Dermis microvascular lymphatic vessel endothelial cell (primary cell): ENCODE results near the gene TBX4. TPM values are rescaled to one million over a fixed set of nuclear protein-coding genes. Genes with fewer than 3 reads are reported as not detected.

Experiments used
- DNase-seq, 2 donors: peaks; one replicate each; pipeline versions ENCODE4 v3.0.0 to v3.0.0-alpha.2; 2010; ENCODE audit warnings: low read depth in 2 of 2
- total RNA-seq: library from RNA; depleted of rRNA; stranded (reverse); fragments of >200 nt; gene quantifications from 2 replicates; pipeline ENCODE4 v1.2.1, GENCODE V29; 2014

TBX4 gene
- total RNA-seq, 1 donor from 2014 or later: not detected

DNA sequence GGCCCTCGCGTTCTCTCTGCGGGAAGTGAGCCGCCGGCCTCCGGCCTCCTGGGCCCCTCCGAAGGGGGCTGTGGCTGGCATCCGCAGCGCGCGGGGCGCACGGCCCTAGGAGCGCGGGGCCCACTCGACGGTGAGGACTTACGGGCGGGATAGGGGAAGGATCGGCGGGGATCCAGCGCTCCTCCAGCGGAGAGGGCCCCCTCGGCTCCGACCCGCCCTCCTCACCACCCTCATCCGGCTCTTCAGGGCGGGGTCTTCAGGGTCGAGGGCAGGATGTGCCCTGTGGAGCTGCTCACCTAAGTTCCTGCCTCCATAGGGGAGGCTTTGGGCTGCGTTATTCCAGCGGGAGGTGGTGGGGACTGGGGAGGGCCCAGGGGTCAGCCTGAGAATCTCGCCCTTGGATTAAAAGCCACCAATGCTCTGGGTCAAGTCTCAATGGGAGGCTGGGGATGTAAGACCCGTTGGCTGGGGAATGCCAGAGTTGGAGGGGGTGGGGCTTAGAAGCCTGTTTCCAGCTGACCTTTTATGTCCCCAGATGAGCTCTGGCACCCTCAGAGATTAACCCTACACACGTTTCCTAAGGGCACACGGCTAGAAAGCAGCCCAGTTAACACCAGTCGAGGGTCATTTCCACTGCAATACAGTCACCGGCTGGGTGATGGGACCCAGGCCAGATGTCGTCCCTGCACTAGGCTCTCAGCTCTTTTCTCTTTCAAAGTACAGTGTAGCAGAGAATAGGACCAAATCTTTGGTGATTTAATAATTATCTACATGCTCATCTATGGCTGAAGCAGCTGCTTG, 39.2 kb upstream of the TBX4 start:
- DNase-seq: no peak

DNA sequence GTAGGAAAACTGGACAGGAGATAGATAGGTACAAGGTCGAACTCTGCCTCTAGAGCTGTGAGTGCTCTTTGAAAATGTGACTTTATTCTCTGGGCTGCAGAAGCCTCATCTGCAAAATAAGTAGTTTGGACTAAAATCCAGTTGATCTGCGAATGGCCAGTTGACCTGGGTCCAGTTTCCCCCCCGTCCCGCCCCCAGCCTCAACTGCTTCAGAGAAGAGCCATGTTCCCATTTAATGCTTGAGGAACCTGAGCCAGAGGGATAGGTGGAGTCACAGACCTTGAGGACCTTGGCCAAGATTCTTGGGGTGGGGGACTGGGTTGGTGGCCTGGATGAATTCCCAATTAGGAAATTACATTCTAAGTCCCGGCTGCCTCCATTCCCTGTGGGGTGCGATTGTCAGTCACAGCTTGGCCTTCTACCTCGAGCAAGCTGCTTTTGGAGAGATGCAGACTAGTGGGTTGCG, 38.5 kb upstream of the TBX4 start:
- no peak for DNase-seq

DNA sequence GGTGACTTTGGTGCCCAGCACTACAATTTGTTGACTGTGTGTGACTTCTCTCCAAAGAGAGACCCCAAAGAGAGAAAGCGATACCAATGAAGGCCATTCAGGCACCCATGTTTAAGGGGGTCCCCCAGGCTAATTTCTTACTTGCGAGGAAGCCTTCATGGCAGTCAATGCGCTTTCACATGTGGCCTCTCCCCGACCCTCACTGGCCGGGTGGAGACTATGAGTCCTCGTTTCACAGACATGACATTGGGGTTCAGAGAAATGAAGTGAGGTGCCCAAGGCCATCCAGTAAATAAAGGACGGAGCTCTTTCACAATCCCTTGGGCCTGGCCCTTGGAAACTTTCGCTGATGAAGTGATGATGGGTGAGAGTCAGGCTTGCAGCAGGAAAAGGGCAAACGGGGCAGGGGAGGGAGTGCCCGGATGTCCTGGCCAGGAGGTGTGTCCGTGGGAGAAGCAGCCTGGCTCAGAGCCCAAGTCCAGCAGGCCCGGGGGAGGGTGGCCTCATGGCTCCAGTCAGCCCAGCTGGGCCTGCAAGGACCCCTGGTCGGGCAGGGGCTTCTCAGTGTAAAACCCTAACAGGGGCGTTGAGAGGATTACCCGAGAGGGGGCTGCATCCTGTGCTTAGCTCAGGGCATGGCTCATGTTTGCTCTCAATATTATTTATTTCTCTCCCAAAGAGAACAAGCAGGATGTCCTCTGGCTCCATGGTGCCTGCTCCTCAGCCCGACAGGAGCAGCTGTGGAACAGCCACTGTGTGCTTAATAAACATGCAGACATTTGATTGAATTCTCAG, 37.9 kb upstream of the TBX4 start:
- DNase-seq: peak in 1 of 2 donors; percentile 14

- no peak for DNase-seq
Observed at GRCh38 chr17:61414936-61415251, 37.3 kb upstream of the TBX4 start.

- no peak for DNase-seq
Observed at GRCh38 chr17:61415374-61416210, 36.6 kb upstream of the TBX4 start.

GRCh38 chr17:61416211-61416539, 36.0 kb upstream of the TBX4 start:
- no peak for DNase-seq

DNA sequence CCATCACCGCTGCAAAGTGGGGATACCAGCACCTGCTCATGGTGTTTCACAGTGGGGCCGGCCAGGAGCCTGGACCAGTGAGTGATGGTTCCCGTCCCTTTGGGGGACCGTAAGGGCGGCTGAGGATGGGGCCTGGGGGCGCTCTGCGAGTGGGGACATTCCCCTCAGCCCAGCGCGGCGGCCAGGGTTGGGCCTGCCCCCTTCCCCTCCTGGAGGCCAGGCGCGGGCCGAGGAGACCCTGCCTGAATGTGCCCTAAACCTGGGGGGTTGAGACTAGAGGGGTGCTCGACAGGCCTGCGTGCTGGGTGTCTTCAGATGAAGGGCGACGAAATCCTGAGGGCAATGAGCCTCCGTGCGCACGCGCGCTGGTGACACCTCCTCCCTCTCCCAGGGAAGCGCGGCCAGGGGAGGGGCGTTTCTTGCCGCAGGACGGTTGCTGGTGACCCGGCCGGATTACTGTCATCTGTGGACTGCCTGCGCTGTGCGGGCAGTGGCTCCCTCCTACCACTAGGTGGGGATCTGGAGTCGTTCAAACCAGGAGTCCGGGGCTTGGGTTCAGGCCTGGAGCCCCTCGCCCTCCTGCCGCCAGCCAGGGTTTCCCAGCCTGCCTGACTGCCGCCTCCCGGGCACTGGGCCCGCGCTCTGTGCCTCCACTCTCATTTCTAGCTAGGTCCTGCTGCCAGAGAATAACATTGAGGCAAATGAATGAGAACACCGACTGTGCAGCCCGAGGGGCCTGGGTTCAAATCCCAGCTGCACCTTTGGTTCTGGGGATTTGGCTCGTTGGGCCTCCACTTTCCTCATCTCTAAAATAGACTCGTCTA, 35.5 kb upstream of the TBX4 start:
- peak; percentile 69 to 81 for DNase-seq

DNA sequence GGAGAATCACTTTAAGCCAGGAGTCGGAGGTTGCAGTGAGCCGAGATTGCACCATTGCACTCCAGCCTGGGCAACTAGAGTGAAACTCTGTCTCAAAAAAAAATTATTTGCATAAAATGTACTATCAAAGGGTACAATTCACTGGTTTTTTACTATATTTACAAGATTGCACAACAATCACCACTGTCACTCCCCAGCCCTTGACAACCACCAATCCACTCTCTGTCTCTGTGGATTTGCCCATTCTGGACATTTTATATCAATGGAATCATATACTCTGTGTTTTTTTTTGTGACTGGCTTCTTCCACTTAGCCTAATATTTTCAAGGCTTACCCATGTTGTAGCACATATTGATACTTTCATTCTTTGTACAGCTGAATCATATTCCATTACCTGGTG, 33.8 kb upstream of the TBX4 start:
- DNase-seq: no peak

DNA sequence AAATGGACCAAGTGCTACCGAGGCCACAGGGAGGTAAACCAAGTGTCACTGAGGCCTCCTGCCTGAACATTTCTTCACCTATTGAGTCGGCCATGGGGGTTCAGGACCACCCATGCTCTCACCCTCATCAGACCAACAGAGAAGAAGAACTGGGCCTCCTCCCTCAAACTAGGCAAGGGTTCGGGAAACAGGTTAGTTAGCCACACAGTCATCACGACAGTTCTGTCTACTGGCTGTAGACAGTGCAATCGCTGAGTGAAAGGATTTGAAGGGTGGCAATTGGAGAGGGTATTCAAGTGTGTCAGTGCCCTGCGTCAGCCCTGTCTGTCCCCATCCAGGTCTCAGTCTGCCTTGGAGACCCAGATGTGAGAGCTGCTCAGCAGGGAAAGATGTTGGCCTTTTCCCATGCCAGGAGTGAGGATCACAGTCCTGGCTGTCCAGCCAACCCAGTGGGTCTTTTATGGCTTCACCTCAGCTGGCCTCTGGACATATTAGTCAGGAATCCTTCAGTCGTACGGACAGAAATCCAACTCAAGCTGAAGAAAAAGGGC, 32.7 kb upstream of the TBX4 start:
- no peak for DNase-seq

- DNase-seq: no peak
Observed at GRCh38 chr17:61420052-61420451, 32.2 kb upstream of the TBX4 start.

DNA sequence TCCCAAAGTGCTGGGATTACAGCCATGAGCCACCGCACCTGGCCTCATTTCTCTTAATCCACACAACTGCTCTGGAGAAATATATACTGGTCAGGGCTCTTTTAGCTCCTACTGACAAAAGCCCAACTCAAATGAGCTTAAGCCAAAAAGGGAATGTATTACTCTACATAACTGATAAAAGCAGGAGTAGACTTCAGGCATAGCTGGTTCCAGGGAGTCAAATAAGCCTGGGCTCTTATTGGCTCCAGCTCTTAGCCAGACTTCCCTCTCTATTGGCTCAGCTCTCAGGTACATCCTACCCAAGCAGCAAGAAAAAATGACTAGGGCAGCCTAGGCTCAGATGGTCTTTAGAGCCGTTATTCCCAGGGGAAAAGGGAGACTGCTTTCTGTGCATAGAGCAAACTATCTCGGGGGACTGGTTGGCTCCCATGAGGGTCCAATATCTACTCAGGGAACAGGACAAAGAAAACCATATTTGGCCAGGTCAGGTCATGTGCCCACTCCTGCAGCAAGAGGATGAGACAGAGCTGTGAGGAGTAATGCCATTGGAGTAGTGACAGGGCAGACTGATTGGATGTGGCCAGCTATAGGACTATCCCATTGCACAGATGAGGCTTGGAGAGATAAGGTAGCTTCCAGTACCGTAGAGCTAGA, 31.4 kb upstream of the TBX4 start:
- no peak for DNase-seq

GRCh38 chr17:61421460-61421859, 30.8 kb upstream of the TBX4 start:
- no peak for DNase-seq

DNA sequence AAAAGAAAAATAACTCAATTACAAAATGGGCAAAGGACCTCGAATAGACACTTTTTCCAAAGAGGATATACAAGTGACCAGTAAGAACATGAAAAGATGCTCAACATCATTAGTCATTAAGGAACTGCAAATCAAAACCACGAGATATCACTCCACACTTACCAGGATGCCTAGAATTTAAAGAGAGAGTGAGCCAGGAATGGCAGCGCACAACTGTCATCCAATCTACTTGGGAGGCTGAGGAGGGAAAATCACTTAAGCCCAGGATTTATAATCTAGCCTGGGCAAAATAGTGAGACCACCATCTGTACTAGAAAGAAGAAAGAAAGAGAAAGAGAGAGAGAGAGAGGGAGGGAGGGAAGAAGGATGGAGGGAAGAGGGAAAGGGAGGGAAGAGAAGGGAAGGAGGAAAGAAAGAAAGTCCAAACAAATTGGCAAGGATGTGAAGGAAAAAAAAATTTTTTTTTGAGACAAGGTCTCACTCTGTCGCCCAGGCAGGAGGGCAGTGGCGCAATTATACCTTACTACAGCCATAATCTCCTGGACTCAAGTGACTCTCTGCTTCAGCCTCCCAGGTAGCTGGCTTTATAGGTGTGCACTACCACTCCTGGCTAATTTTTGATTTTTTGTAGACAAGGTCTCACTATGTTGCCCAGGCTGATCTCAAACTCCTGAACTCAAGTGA, 30.0 kb upstream of the TBX4 start:
- DNase-seq: no peak

GRCh38 chr17:61422869-61423268, 29.4 kb upstream of the TBX4 start:
- DNase-seq: no peak

DNA sequence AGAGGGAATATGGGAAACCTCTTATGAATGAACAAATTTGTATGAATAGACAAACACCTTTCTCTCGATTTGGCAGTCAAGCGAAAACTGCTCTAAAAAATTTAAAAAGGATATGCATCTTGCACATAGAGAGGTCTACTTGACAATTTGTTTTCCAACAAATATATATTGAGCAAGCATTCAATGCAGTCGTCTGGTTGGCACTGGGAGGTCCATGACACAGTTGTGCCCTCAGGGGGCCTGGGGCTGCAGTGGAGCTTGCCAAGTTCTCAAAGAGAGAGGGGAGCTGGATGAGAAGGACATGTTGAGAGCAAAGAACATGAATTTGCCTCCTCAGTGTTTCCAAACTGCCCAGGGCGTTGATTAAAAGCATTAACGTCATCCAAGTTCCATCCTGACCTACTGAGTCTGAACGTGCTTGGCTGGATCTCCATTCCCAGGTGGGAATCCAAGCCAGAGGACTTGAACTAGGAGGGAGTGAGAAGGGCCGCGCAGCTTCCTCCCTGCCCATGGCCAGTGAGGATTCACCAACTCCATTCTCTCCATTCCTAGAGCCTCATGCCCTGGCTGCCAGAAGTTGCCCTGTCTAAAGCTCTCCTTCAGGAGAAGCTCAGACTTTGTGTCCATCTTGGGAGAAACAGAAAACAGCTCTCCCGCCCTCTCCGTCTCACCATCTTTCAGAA, 28.1 kb upstream of the TBX4 start:
- DNase-seq: no peak

GRCh38 chr17:61425682-61426481, 26.3 kb upstream of the TBX4 start:
- DNase-seq: no peak

- DNase-seq: no peak
Observed at GRCh38 chr17:61426482-61427304, 25.5 kb upstream of the TBX4 start.

GRCh38 chr17:61427567-61427966, 24.7 kb upstream of the TBX4 start:
- DNase-seq: no peak
